Measurements from ENCODE around the gene FCMR.

DNA sequence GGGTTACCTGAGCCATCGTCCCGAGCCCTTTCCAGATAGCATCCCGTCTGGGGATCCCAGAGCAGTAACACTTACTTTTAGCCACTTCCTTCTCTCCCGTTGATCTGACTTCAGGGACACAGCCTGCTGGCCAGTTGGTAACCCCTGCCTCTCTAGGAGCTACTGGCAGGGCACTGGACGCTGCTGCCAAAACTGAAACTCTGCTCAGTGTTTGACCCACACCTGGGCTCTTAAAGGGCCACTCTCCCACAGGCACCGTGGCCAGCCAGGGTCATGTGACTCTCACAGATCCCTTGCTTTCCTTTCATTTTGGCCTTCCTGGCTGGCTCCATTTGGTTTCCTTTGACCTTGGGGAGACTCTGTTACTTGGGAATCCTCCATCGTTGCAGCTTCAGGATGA is 24.5 kb upstream of the FCMR start, which contains the start of gene PIGR:
- no peak for TF ChIP-seq EZH2phosphoT487 (IDR thresholded peaks at IDR 0.05; ENCODE audit: unreplicated experiment)
- TF ChIP-seq, protein P1, sequence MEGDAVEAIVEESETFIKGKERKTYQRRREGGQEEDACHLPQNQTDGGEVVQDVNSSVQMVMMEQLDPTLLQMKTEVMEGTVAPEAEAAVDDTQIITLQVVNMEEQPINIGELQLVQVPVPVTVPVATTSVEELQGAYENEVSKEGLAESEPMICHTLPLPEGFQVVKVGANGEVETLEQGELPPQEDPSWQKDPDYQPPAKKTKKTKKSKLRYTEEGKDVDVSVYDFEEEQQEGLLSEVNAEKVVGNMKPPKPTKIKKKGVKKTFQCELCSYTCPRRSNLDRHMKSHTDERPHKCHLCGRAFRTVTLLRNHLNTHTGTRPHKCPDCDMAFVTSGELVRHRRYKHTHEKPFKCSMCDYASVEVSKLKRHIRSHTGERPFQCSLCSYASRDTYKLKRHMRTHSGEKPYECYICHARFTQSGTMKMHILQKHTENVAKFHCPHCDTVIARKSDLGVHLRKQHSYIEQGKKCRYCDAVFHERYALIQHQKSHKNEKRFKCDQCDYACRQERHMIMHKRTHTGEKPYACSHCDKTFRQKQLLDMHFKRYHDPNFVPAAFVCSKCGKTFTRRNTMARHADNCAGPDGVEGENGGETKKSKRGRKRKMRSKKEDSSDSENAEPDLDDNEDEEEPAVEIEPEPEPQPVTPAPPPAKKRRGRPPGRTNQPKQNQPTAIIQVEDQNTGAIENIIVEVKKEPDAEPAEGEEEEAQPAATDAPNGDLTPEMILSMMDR (conservative IDR thresholded peaks at IDR 0.05; ENCODE audit: low read depth in 2 of 2): no peak
- TF ChIP-seq, protein P2, sequence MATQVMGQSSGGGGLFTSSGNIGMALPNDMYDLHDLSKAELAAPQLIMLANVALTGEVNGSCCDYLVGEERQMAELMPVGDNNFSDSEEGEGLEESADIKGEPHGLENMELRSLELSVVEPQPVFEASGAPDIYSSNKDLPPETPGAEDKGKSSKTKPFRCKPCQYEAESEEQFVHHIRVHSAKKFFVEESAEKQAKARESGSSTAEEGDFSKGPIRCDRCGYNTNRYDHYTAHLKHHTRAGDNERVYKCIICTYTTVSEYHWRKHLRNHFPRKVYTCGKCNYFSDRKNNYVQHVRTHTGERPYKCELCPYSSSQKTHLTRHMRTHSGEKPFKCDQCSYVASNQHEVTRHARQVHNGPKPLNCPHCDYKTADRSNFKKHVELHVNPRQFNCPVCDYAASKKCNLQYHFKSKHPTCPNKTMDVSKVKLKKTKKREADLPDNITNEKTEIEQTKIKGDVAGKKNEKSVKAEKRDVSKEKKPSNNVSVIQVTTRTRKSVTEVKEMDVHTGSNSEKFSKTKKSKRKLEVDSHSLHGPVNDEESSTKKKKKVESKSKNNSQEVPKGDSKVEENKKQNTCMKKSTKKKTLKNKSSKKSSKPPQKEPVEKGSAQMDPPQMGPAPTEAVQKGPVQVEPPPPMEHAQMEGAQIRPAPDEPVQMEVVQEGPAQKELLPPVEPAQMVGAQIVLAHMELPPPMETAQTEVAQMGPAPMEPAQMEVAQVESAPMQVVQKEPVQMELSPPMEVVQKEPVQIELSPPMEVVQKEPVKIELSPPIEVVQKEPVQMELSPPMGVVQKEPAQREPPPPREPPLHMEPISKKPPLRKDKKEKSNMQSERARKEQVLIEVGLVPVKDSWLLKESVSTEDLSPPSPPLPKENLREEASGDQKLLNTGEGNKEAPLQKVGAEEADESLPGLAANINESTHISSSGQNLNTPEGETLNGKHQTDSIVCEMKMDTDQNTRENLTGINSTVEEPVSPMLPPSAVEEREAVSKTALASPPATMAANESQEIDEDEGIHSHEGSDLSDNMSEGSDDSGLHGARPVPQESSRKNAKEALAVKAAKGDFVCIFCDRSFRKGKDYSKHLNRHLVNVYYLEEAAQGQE (IDR thresholded peaks at IDR 0.05; ENCODE audit: unreplicated experiment): no peak
